Measurements from ENCODE around the gene VSIG10L2.

DNA sequence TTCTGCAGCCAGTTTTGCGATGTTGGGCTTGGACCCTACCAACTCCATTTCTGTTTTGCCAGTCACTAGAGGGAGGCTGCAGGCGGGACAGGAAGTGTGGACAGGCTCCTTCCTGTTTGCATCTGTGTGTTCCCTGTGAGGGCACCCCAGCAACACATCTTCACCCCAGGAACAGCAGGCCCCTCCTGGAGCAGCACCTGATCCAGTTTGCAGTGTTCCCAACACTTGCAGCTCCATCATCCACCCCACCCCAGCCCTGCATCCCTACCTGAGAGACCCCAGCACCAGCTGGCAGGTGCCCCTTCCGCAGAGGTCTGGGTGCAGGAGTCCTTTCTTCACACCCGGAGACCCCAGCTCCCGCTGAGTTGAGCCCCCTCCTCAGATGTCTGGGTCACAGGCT is 7.4 kb upstream of the VSIG10L2 start:
- TF ChIP-seq, protein P1, sequence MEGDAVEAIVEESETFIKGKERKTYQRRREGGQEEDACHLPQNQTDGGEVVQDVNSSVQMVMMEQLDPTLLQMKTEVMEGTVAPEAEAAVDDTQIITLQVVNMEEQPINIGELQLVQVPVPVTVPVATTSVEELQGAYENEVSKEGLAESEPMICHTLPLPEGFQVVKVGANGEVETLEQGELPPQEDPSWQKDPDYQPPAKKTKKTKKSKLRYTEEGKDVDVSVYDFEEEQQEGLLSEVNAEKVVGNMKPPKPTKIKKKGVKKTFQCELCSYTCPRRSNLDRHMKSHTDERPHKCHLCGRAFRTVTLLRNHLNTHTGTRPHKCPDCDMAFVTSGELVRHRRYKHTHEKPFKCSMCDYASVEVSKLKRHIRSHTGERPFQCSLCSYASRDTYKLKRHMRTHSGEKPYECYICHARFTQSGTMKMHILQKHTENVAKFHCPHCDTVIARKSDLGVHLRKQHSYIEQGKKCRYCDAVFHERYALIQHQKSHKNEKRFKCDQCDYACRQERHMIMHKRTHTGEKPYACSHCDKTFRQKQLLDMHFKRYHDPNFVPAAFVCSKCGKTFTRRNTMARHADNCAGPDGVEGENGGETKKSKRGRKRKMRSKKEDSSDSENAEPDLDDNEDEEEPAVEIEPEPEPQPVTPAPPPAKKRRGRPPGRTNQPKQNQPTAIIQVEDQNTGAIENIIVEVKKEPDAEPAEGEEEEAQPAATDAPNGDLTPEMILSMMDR (IDR thresholded peaks at IDR 0.05) = no peak
- TF ChIP-seq, protein P2, sequence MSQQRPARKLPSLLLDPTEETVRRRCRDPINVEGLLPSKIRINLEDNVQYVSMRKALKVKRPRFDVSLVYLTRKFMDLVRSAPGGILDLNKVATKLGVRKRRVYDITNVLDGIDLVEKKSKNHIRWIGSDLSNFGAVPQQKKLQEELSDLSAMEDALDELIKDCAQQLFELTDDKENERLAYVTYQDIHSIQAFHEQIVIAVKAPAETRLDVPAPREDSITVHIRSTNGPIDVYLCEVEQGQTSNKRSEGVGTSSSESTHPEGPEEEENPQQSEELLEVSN (IDR thresholded peaks at IDR 0.05; ENCODE audit: borderline replicate concordance, low read depth) = no peak
- TF ChIP-seq RARB (CRISPR knock-in tag; IDR thresholded peaks at IDR 0.05) (no peak), EP300 (IDR thresholded peaks at IDR 0.05) (no peak), POLR2A (IDR thresholded peaks at IDR 0.05; ENCODE audit: low read length) (no peak)
- TF ChIP-seq, protein P3, sequence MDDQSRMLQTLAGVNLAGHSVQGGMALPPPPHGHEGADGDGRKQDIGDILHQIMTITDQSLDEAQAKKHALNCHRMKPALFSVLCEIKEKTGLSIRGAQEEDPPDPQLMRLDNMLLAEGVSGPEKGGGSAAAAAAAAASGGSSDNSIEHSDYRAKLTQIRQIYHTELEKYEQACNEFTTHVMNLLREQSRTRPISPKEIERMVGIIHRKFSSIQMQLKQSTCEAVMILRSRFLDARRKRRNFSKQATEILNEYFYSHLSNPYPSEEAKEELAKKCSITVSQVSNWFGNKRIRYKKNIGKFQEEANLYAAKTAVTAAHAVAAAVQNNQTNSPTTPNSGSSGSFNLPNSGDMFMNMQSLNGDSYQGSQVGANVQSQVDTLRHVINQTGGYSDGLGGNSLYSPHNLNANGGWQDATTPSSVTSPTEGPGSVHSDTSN (IDR thresholded peaks at IDR 0.05) = no peak
